Endothelial cell of umbilical vein (primary cell): Measurements from ENCODE around the gene TFIP11. TPM values are rescaled to one million over a fixed set of nuclear protein-coding genes. Genes with fewer than 3 reads are reported as not detected.

Experiments used
- BruUV-seq: library from RNA; stranded (reverse); fragments of 400-500 nt; replicated peaks from 2 replicates; lab custom pipeline; 2021; lab: Mats Ljungman, UMichigan
- CTCF ChIA-PET: fragments of 300-600, 350-600 bp; sonication (Branson Sonifier 250); formaldehyde crosslinking; loops from one replicate; lab custom pipeline; 2021; ENCODE audit warnings: antibody characterized with exemption, inconsistent platforms; lab: Charles Lee
- POLR2A ChIA-PET: fragments of 300-600, 350-600 bp; sonication (Branson Sonifier 250); formaldehyde crosslinking; loops from one replicate; lab custom pipeline; 2021; ENCODE audit warnings: antibody characterized with exemption, inconsistent platforms; lab: Charles Lee
- DNase-seq: peaks from one replicate; pipeline ENCODE4 v3.0.0-alpha.2; 2011; ENCODE audit warnings: low read depth, low spot score
- FAIRE-seq: peaks from 2 replicates; lab custom pipeline; 2011; peaks lifted over from hg19 to GRCh38; lab: Jason Lieb, UNC
- H2AFZ ChIP-seq: 2 replicates; pipeline ENCODE4 v1.6.0; 2012; ENCODE audit warnings: low read depth, low read length, control low read depth, inconsistent platforms
- H3K27ac ChIP-seq: 2 replicates; pipeline ENCODE4 v1.5.1; 2011; ENCODE audit warnings: low read depth, mild to moderate bottlenecking, control low read depth, low read length, moderate library complexity; ENCODE audit not compliant: insufficient read depth
- H3K27me3 ChIP-seq, 2 experiments: 2 replicates each; pipeline versions ENCODE4 v1.6.0 to v1.6.1; 2011; ENCODE audit warnings: low read length in 2 of 2, mixed read lengths in 1 of 2; ENCODE audit not compliant: control insufficient read depth in 2 of 2, insufficient read depth in 2 of 2
- H3K36me3 ChIP-seq, 2 experiments: 2 replicates in 1 of 2; 3 replicates in 1 of 2; pipeline ENCODE4 v1.5.1; 2011; ENCODE audit warnings: low read length in 2 of 2, mild to moderate bottlenecking in 1 of 2, moderate library complexity in 1 of 2; ENCODE audit not compliant: control insufficient read depth in 2 of 2, insufficient read depth in 2 of 2; ENCODE audit errors: extremely low read depth in 1 of 2
- H3K4me1 ChIP-seq: 3 replicates; pipeline ENCODE4 v1.5.1; 2011; ENCODE audit warnings: mild to moderate bottlenecking, low read length; ENCODE audit not compliant: control insufficient read depth, insufficient read depth; ENCODE audit errors: extremely low read depth
- H3K4me2 ChIP-seq: 2 replicates; pipeline ENCODE4 v1.6.1; 2011; ENCODE audit warnings: low read length, control low read depth, mixed read lengths; ENCODE audit not compliant: insufficient read depth
- H3K4me3 ChIP-seq, 3 experiments: fragments of 200-600 bp in 1 of 3; sonication (generic), shearing (Covaris generic) in 1 of 3; replicated peaks in 1 of 3; 2 replicates each; pipeline ENCODE4 v1.5.1; 2011 to 2016; ENCODE audit warnings: control low read depth in 3 of 3, low read length in 3 of 3, mild to moderate bottlenecking in 2 of 3, inconsistent platforms in 1 of 3, low read depth in 1 of 3, moderate library complexity in 1 of 3; ENCODE audit not compliant: insufficient read depth in 1 of 3
- H3K79me2 ChIP-seq: 2 replicates; pipeline ENCODE4 v1.6.0; 2012; ENCODE audit warnings: low read length, inconsistent platforms; ENCODE audit not compliant: control insufficient read depth, insufficient read depth
- H3K9ac ChIP-seq: replicated peaks from 2 replicates; pipeline ENCODE3; 2011; ENCODE audit warnings: low read length, control low read depth; ENCODE audit not compliant: insufficient read depth; ENCODE audit errors: extremely low read depth
- H3K9me1 ChIP-seq: replicated peaks from 3 replicates; pipeline ENCODE4 v1.6.0; 2011; ENCODE audit warnings: mild to moderate bottlenecking, low read length; ENCODE audit not compliant: control insufficient read depth, insufficient read depth; ENCODE audit errors: extremely low read depth
- H3K9me3 ChIP-seq: replicated peaks from 2 replicates; pipeline ENCODE4 v1.5.1; 2012; ENCODE audit warnings: low read length, inconsistent platforms; ENCODE audit not compliant: control insufficient read depth, insufficient read depth
- H4K20me1 ChIP-seq: replicated peaks from 2 replicates; pipeline ENCODE3; 2011; ENCODE audit warnings: mild to moderate bottlenecking, low read length; ENCODE audit not compliant: control insufficient read depth, insufficient read depth; ENCODE audit errors: extremely low read depth
- EZH2 ChIP-seq: IDR thresholded peaks from 2 replicates; pipeline ENCODE4 v1.6.1; 2012; ENCODE audit warnings: borderline replicate concordance, low read depth, mild to moderate bottlenecking, moderate library complexity, low read length, inconsistent platforms; ENCODE audit not compliant: severe bottlenecking
- FOS ChIP-seq: IDR thresholded peaks from 2 replicates; pipeline ENCODE4 v1.6.1; 2011; ENCODE audit warnings: mild to moderate bottlenecking, low read length, moderate library complexity, borderline replicate concordance; ENCODE audit not compliant: insufficient read depth
- GATA2 ChIP-seq: IDR thresholded peaks from 2 replicates; pipeline ENCODE4 v1.7.0; 2011; ENCODE audit warnings: low read depth, mild to moderate bottlenecking, moderate library complexity, mixed read lengths, low read length; ENCODE audit not compliant: insufficient read length, insufficient read depth
- JUN ChIP-seq: IDR thresholded peaks from 2 replicates; pipeline ENCODE4 v1.6.1; 2011; ENCODE audit warnings: borderline replicate concordance, low read depth; ENCODE audit not compliant: insufficient read length, insufficient read depth
- POLR2A ChIP-seq: IDR thresholded peaks from 2 replicates; pipeline ENCODE4 v1.6.1; 2012; ENCODE audit warnings: low read depth, mild to moderate bottlenecking, control low read depth, low read length
- POLR2AphosphoS5 ChIP-seq: IDR thresholded peaks from 2 replicates; pipeline ENCODE4 v1.6.1; 2012; ENCODE audit warnings: low read depth, mild to moderate bottlenecking, control low read depth, low read length, moderate library complexity; ENCODE audit not compliant: insufficient read depth
- dilution Hi-C: fragments of 300-500 bp; cut with MboI; formaldehyde crosslinking; loops from one replicate; pipeline ENCODE4 v1.15.0; 2019; ENCODE audit warnings: low sequenced_read_pairs; ENCODE audit not compliant: extremely low pct_ligation_motif_present
- intact Hi-C: fragments of 100-400 bp; cut with micrococcal nuclease; formaldehyde crosslinking; loops from one replicate; pipeline ENCODE4 v1.10.0; 2022
- polyA plus RNA-seq, 4 experiments: library from polyadenylated mRNA; depleted of rRNA in 3 of 4; stranded (reverse) in 3 of 4; unstranded in 1 of 4; fragments of >200 nt; gene quantifications; 2 replicates each; pipeline versions ENCODE4 v1.2.1 to v1.2.3, GENCODE V29; 2011 to 2012; ENCODE audit warnings: missing spikeins in 1 of 4
- total RNA-seq: library from RNA; stranded (reverse); gene quantifications from 2 replicates; pipeline ENCODE4 v1.2.3, GENCODE V29; 2021
- TF ChIP-seq, protein P1 (sequence below): IDR thresholded peaks from 2 replicates; pipeline ENCODE4 v1.6.1; 2011; ENCODE audit not compliant: insufficient read depth, insufficient read length
- TF ChIP-seq, protein P2 (sequence below), 2 donors: IDR thresholded peaks; 1 replicate in 1 of 2; 2 replicates in 1 of 2; pipeline ENCODE4 v1.5.1; 2011; ENCODE audit warnings: low read length in 2 of 2, mild to moderate bottlenecking in 2 of 2, moderate library complexity in 2 of 2, control low read depth in 1 of 2, inconsistent platforms in 1 of 2, low read depth in 1 of 2; ENCODE audit not compliant: insufficient read depth in 1 of 2; ENCODE audit errors: extremely low read depth in 1 of 2

TFIP11 gene
- total and polyA plus RNA-seq, 2 donors (not counting 3 experiments of a cell fraction or from before 2014, with no cell fraction given) = 35.7 to 54.9 TPM

DNA sequence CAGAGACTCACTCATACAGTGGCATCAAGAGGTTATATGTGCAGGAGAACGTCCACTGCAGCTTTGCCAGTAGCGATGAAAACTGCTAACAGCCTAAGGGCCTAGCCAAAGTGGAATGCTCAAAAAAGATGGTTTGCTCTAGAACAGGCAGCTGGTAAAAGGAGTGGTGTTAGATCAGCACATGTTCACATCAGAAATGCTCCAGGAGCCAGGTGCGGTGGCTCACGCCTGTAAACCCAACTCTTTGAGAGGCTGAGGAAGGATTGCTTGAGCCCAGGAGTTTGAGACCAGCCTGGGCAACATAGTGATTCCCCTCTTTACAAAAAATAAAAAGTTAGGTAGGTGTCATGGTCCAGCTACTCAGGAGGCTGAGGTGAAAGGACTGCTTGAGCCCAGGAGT is 10.3 kb upstream of the TFIP11 start:
- no peaks in the 10 kb centered on the region for H3K9me3 ChIP-seq
- no peaks in the 10 kb centered on the region for H4K20me1 ChIP-seq
- BruUV-seq = no TSS peak
- no peaks in the 10 kb centered on the region for H3K9me1 ChIP-seq
- H3K4me2 ChIP-seq = no peak overlapping the region
- dilution Hi-C loops (no loop called here), intact Hi-C loops (no loop called here)
- peaks cover 0 to 3% of the 10 kb centered on the region in 2 experiments for H3K36me3 ChIP-seq
- POLR2A ChIA-PET = no interaction called here
- no peak overlapping the region for H3K9ac ChIP-seq
- H3K4me3 ChIP-seq = no peak overlapping the region
- H3K4me1 ChIP-seq = no peaks in the 10 kb centered on the region
- no peak for DNase-seq
- no peaks in the 10 kb centered on the region for H3K27me3 ChIP-seq
- H3K79me2 ChIP-seq = no peaks in the 10 kb centered on the region
- FAIRE-seq = no peak
- H3K27ac ChIP-seq = no peak overlapping the region
- no peak overlapping the region for H2AFZ ChIP-seq
- no peak for TF ChIP-seq POLR2AphosphoS5
- TF ChIP-seq, protein P1, sequence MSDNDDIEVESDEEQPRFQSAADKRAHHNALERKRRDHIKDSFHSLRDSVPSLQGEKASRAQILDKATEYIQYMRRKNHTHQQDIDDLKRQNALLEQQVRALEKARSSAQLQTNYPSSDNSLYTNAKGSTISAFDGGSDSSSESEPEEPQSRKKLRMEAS = no peak
- TF ChIP-seq, protein P2, sequence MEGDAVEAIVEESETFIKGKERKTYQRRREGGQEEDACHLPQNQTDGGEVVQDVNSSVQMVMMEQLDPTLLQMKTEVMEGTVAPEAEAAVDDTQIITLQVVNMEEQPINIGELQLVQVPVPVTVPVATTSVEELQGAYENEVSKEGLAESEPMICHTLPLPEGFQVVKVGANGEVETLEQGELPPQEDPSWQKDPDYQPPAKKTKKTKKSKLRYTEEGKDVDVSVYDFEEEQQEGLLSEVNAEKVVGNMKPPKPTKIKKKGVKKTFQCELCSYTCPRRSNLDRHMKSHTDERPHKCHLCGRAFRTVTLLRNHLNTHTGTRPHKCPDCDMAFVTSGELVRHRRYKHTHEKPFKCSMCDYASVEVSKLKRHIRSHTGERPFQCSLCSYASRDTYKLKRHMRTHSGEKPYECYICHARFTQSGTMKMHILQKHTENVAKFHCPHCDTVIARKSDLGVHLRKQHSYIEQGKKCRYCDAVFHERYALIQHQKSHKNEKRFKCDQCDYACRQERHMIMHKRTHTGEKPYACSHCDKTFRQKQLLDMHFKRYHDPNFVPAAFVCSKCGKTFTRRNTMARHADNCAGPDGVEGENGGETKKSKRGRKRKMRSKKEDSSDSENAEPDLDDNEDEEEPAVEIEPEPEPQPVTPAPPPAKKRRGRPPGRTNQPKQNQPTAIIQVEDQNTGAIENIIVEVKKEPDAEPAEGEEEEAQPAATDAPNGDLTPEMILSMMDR (IDR thresholded peaks at IDR 0.05; ENCODE audit: extremely low read depth in 1 of 2, insufficient read depth in 1 of 2, low read depth in 1 of 2, low read length in 2 of 2) = no peak
- TF ChIP-seq POLR2A = no peak
- no peak for TF ChIP-seq JUN
- no peak for TF ChIP-seq GATA2
- TF ChIP-seq EZH2 = no peak
- no peak for TF ChIP-seq FOS
- CTCF ChIA-PET = interaction anchor here (1.7 kb wide), 1 partner anchor 20 kb away, joined by 6 read pairs; no protein-coding TSS in a partner anchor
